HepG2 (cell line): ENCODE measurements around the gene SNX27. TPM values are rescaled to one million over a fixed set of nuclear protein-coding genes. Genes with fewer than 3 reads are reported as not detected.
"Not testable (repeated sequence)": the region's sequence is repeated elsewhere in the genome, so short reads cannot be mapped to it uniquely, and the experiment has no call there.

ENCODE experiments used
- ATAC-seq: fragments of 200-7000 bp; cut with Tn5 transposase; 3 replicates; pipeline ENCODE4 v1.9.1; 2020; ENCODE audit warnings: mild to moderate bottlenecking, moderate library complexity
- BruUV-seq: library from RNA; stranded (reverse); fragments of 400-500 nt; replicated peaks from 2 replicates; lab custom pipeline; 2021; lab: Mats Ljungman, UMichigan
- CTCF ChIA-PET: fragments of 300-600 bp; formaldehyde crosslinking; extraction: SDS; loops from one replicate; lab custom pipeline; 2021; ENCODE audit warnings: low total read pairs, inconsistent platforms, low intra/inter-chr PET ratio; lab: Yijun Ruan, JAX
- POLR2A ChIA-PET: fragments of 350-600 bp; sonication (Branson Sonifier 250); formaldehyde crosslinking; loops from one replicate; lab custom pipeline; 2020; ENCODE audit warnings: antibody characterized with exemption, inconsistent platforms; lab: Yijun Ruan, JAX
- DNase-seq: peaks from one replicate; pipeline ENCODE4 v3.0.0-alpha.2; 2015; ENCODE audit warnings: low spot score
- FAIRE-seq: peaks from 3 replicates; lab custom pipeline; 2011; peaks lifted over from hg19 to GRCh38; lab: Jason Lieb, UNC
- H2AFZ ChIP-seq: one replicate; pipeline ENCODE4 v1.6.1; 2011; ENCODE audit warnings: low read length, inconsistent platforms
- H3K27ac ChIP-seq: fragments of 300-600 bp; 3 replicates; pipeline ENCODE4 v1.8.0; 2011; ENCODE audit warnings: mixed run types, mild to moderate bottlenecking, mixed read lengths, low read length, inconsistent platforms; ENCODE audit not compliant: insufficient read depth; ENCODE audit errors: extremely low read length
- H3K27me3 ChIP-seq, 2 experiments: fragments of 200-600 bp in 1 of 2; 2 replicates in 1 of 2; 3 replicates in 1 of 2; pipeline versions ENCODE4 v1.6.0 to v1.8.0; 2011; ENCODE audit warnings: low read length in 2 of 2, mild to moderate bottlenecking in 2 of 2, moderate library complexity in 2 of 2, inconsistent platforms in 1 of 2; ENCODE audit not compliant: insufficient read depth in 2 of 2, control insufficient read depth in 1 of 2
- H3K36me3 ChIP-seq, 2 experiments: fragments of 200-600 bp in 1 of 2; replicated peaks in 1 of 2; 2 replicates in 1 of 2; 3 replicates in 1 of 2; pipeline versions ENCODE4 v1.5.1 to v1.8.0; 2011; ENCODE audit warnings: low read length in 2 of 2, inconsistent platforms in 1 of 2; ENCODE audit not compliant: insufficient read depth in 2 of 2, control insufficient read depth in 1 of 2
- H3K4me1 ChIP-seq: 2 replicates; pipeline ENCODE4 v1.5.1; 2012; ENCODE audit warnings: low read length, inconsistent platforms; ENCODE audit not compliant: insufficient read depth
- H3K4me2 ChIP-seq: 2 replicates; pipeline ENCODE4 v1.6.0; 2011; ENCODE audit warnings: low read depth, low read length, inconsistent platforms
- H3K4me3 ChIP-seq, 3 experiments: fragments of 200-600 bp in 1 of 3; sonication (generic), shearing (Covaris generic) in 1 of 3; replicated peaks in 1 of 3; 2 replicates each; pipeline ENCODE4 v1.5.1; 2011 to 2016; ENCODE audit warnings: low read length in 3 of 3, inconsistent platforms in 2 of 3, low read depth in 2 of 3, mild to moderate bottlenecking in 2 of 3, control low read depth in 1 of 3, mixed read lengths in 1 of 3; ENCODE audit not compliant: insufficient read depth in 1 of 3
- H3K79me2 ChIP-seq: one replicate; pipeline ENCODE4 v1.6.1; 2011; ENCODE audit warnings: low read length, inconsistent platforms; ENCODE audit not compliant: insufficient read depth
- H3K9ac ChIP-seq: 2 replicates; pipeline ENCODE4 v1.6.0; 2011; ENCODE audit warnings: mild to moderate bottlenecking, low read depth, low read length, inconsistent platforms; ENCODE audit not compliant: insufficient read depth
- H3K9me3 ChIP-seq: 2 replicates; pipeline ENCODE4 v1.5.1; 2012; ENCODE audit warnings: mild to moderate bottlenecking, low read length
- H4K20me1 ChIP-seq: 2 replicates; pipeline ENCODE4 v1.6.0; 2011; ENCODE audit warnings: inconsistent platforms, mild to moderate bottlenecking, low read length, moderate library complexity; ENCODE audit not compliant: insufficient read depth
- ZBTB33 ChIP-seq: sonication (generic); formaldehyde crosslinking; IDR thresholded peaks from 2 replicates; pipeline ENCODE4 v1.4.0; 2020; ENCODE audit warnings: missing genetic modification reagents
- ZNF770 ChIP-seq: sonication (generic); formaldehyde crosslinking; IDR thresholded peaks from 2 replicates; pipeline ENCODE4 v1.5.0; 2020; ENCODE audit warnings: mild to moderate bottlenecking, missing genetic modification reagents
- WGBS: methylation state at CpG from one replicate; pipeline ENCODE4 v1.1.6; 2017; ENCODE audit warnings: low lambda C conversion rate; 5-methylcytosine and 5-hydroxymethylcytosine counted together
- in situ Hi-C: cut with HindIII; loops from 2 replicates; pipeline ENCODE4 v1.10.0; 2017; ENCODE audit warnings: low pct_unique_long_range_greater_than_20kb; ENCODE audit not compliant: extremely low pct_ligation_motif_present
- intact Hi-C: fragments of 100-400 bp; cut with micrococcal nuclease; formaldehyde crosslinking; loops from one replicate; pipeline ENCODE4 v1.10.0; 2022; ENCODE audit not compliant: unreplicated experiment
- polyA plus RNA-seq, 8 experiments: library from polyadenylated mRNA; depleted of rRNA in 3 of 8; stranded (reverse) in 7 of 8; unstranded in 1 of 8; fragments of >200 nt; fragmentation: Illumina TruSeq in 4 of 8; extraction: Trizol in 4 of 8; gene quantifications; 2 replicates each; pipeline versions ENCODE4 v1.2.1 to v1.2.3, GENCODE V29; 2011 to 2016; ENCODE audit warnings: low read depth in 4 of 8, missing spikeins in 1 of 8, mixed read lengths in 1 of 8; ENCODE audit not compliant: insufficient read depth in 1 of 8
- total RNA-seq, 5 experiments: library from RNA; depleted of rRNA; stranded (reverse); fragments of >200 nt; fragmentation: Illumina TruSeq; extraction: Trizol; gene quantifications; 2 replicates each; pipeline ENCODE4 v1.2.3, GENCODE V29; 2016; ENCODE audit warnings: low read depth in 1 of 5

Gene SNX27
- total and polyA plus RNA-seq, 2 of the 13 experiments (the other 11 are each of a cell fraction or from before 2014, with no cell fraction given) = 14.4 to 17.8 TPM

- WGBS = 88% methylated on average over 6 of the region's 6 CpGs
- H3K27me3 ChIP-seq, CTCF ChIA-PET, in situ Hi-C loops, FAIRE-seq, H4K20me1 ChIP-seq, H3K4me3 ChIP-seq, H3K9ac ChIP-seq, H3K27ac ChIP-seq, DNase-seq, POLR2A ChIA-PET, ATAC-seq, H2AFZ ChIP-seq, H3K36me3 ChIP-seq, H3K9me3 ChIP-seq, BruUV-seq, intact Hi-C loops, H3K4me2 ChIP-seq: not testable (repeated sequence)
- Histone ChIP-seq H3K79me2 (peaks cover 26% of the 10 kb centered on the region), H3K4me1 (peaks cover 61% of the 10 kb centered on the region)
- TF ChIP-seq ZNF770 (CRISPR knock-in tag) (0 out of 2 replicates have a peak, but pooled peaks have one; percentile 38), ZBTB33 (peak; percentile 54; the same call in 1 of the 2 replicates)
Observed at GRCh38 chr1:151618996-151619395, 7.1 kb downstream of the SNX27 start.
